DND-41 (cell line): ENCODE data around the gene GABPB2.

Source experiments
- EZH2 ChIP-seq: IDR thresholded peaks from 3 replicates; pipeline ENCODE4 v1.6.1; 2012; ENCODE audit warnings: borderline replicate concordance, low read depth, mild to moderate bottlenecking, moderate library complexity, low read length, inconsistent platforms; ENCODE audit not compliant: severe bottlenecking
- TF ChIP-seq, protein P1 (sequence below): IDR thresholded peaks from 2 replicates; pipeline ENCODE4 v1.5.1; 2012; ENCODE audit warnings: borderline replicate concordance, low read length, moderate library complexity, mild to moderate bottlenecking; ENCODE audit not compliant: poor library complexity, severe bottlenecking; ENCODE audit errors: extremely low read depth

DNA sequence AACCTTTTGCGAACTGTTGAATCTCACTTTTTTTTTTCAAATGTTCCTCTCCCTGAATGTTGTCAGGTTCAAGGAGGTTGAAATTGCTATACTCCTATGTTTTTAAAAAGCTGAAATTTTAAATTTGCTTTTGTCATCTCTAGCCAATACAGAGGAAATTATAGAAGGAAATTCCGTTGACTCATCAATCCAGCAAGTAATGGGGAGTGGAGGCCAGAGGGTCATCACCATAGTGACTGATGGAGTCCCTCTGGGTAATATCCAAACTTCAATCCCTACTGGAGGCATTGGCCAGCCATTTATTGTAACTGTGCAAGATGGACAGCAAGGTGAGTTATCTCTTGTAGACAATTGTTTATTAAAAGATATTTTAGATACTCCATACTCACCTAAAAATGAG lies 36.3 kb downstream of the GABPB2 start:
- TF ChIP-seq, protein P1, sequence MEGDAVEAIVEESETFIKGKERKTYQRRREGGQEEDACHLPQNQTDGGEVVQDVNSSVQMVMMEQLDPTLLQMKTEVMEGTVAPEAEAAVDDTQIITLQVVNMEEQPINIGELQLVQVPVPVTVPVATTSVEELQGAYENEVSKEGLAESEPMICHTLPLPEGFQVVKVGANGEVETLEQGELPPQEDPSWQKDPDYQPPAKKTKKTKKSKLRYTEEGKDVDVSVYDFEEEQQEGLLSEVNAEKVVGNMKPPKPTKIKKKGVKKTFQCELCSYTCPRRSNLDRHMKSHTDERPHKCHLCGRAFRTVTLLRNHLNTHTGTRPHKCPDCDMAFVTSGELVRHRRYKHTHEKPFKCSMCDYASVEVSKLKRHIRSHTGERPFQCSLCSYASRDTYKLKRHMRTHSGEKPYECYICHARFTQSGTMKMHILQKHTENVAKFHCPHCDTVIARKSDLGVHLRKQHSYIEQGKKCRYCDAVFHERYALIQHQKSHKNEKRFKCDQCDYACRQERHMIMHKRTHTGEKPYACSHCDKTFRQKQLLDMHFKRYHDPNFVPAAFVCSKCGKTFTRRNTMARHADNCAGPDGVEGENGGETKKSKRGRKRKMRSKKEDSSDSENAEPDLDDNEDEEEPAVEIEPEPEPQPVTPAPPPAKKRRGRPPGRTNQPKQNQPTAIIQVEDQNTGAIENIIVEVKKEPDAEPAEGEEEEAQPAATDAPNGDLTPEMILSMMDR: no peak
- TF ChIP-seq EZH2: no peak
